ENCODE measurements around the gene TMEM129. TPM values are rescaled to one million over a fixed set of nuclear protein-coding genes. Genes with fewer than 3 reads are reported as not detected.
A peak's percentile ranks its signal among the peaks of the same experiment; 100 is the strongest.

TMEM129 gene
- total and polyA plus RNA-seq, 8 donors: 24.3 to 41.1 (median 29.0) TPM

- Histone ChIP-seq H3K4me1 (peaks cover 0 to 21% of the 10 kb centered on the region in 2 donors), H3K36me3 (no peaks in the 10 kb centered on the region), H3K27me3 (no peaks in the 10 kb centered on the region), H3K4me3 (peak overlapping the region; percentile 50 to 52), H3K9me3 (no peaks in the 10 kb centered on the region), H3K27ac (peak overlapping the region; percentile 71 to 77)
- no peak for TF ChIP-seq CTCF (IDR thresholded peaks at IDR 0.05)
- ATAC-seq (no peak), DNase-seq (no peak)
- intact Hi-C loops (cut with DNase I): no loop called here
These were observed 38.3 kb downstream of the TMEM129 start for GRCh38 chr4:1682860-1683259.

- Histone ChIP-seq H3K27me3 (no peaks in the 10 kb centered on the region), H3K36me3 (no peaks in the 10 kb centered on the region), H3K4me1 (peaks cover 0 to 5% of the 10 kb centered on the region in 2 donors), H3K4me3 (no peak overlapping the region), H3K9me3 (no peaks in the 10 kb centered on the region), H3K27ac (no peak overlapping the region)
- no peak for ATAC-seq
- DNase-seq: no peak
- intact Hi-C loops (cut with DNase I): no loop called here
- no peak for TF ChIP-seq CTCF (IDR thresholded peaks at IDR 0.05)
These were observed 42.9 kb downstream of the TMEM129 start for GRCh38 chr4:1678244-1678643.

- H3K27ac ChIP-seq: no peak overlapping the region
- H3K4me3 ChIP-seq: no peak overlapping the region
- H3K4me1 ChIP-seq: no peaks in the 10 kb centered on the region
- no peak for ATAC-seq
- H3K27me3 ChIP-seq: no peaks in the 10 kb centered on the region
- H3K36me3 ChIP-seq: no peaks in the 10 kb centered on the region
- DNase-seq: no peak
- intact Hi-C loops (cut with DNase I): no loop called here
- no peak for TF ChIP-seq CTCF (IDR thresholded peaks at IDR 0.05)
- no peaks in the 10 kb centered on the region for H3K9me3 ChIP-seq
These were observed 44.3 kb downstream of the TMEM129 start for GRCh38 chr4:1676605-1677525.

GRCh38 chr4:1675802-1676137 lies 45.4 kb downstream of the TMEM129 start:
- Histone ChIP-seq H3K9me3 (no peaks in the 10 kb centered on the region), H3K4me3 (no peak overlapping the region), H3K27ac (no peak overlapping the region), H3K36me3 (no peaks in the 10 kb centered on the region), H3K27me3 (no peaks in the 10 kb centered on the region), H3K4me1 (no peaks in the 10 kb centered on the region)
- intact Hi-C loops (cut with DNase I): no loop called here
- TF ChIP-seq CTCF (IDR thresholded peaks at IDR 0.05): no peak
- ATAC-seq (no peak), DNase-seq (peak in 1 of 4 donors; percentile 62)

GRCh38 chr4:1675136-1675801 lies 45.9 kb downstream of the TMEM129 start:
- no peaks in the 10 kb centered on the region for H3K4me1 ChIP-seq
- no peak for TF ChIP-seq CTCF (IDR thresholded peaks at IDR 0.05)
- H3K27me3 ChIP-seq: no peaks in the 10 kb centered on the region
- ATAC-seq: no peak
- no peaks in the 10 kb centered on the region for H3K9me3 ChIP-seq
- H3K4me3 ChIP-seq: no peak overlapping the region
- H3K36me3 ChIP-seq: no peaks in the 10 kb centered on the region
- no peak overlapping the region for H3K27ac ChIP-seq
- intact Hi-C loops (cut with DNase I): no loop called here
- peak in 1 of 4 donors; percentile 65 for DNase-seq

Data from left lung (tissue), 10 donors.